ENCODE results near the gene PIGT. TPM values are rescaled to one million over a fixed set of nuclear protein-coding genes. Genes with fewer than 3 reads are reported as not detected.

PIGT gene
- total RNA-seq, 1 experiment from 2014 or later = 73.9 TPM

GRCh38 chr20:45407067-45407745 is 8.7 kb upstream of the PIGT start:
- Histone ChIP-seq H3K4me1 (ENCODE audit: insufficient read depth, low read length) (peaks cover 3% of the 10 kb centered on the region; the same call in 1 of the 2 replicates), H3K4me2 (ENCODE audit: insufficient read depth, insufficient read length, low read length) (peak overlapping the region; percentile 97), H3K23me2 (ENCODE audit: insufficient read length, low read depth, low read length, poor library complexity, severe bottlenecking) (peaks cover 21% of the 10 kb centered on the region), H2BK12ac (ENCODE audit: insufficient read length, low read depth, low read length) (no peak overlapping the region), H4K8ac (replicated peaks; ENCODE audit: insufficient read length, low read depth, low read length) (no peak overlapping the region), H3K14ac (ENCODE audit: insufficient read depth, low read length) (peak overlapping the region; percentile 96), H2AK5ac (ENCODE audit: insufficient read length, low read length) (no peak overlapping the region), H3K9me3 (ENCODE audit: control insufficient read depth, low read depth, low read length) (no peaks in the 10 kb centered on the region), H3K56ac (ENCODE audit: insufficient read length, low read depth, low read length) (no peak overlapping the region), H2BK120ac (ENCODE audit: low read depth, low read length, poor library complexity, severe bottlenecking) (no peak overlapping the region), H3K4ac (ENCODE audit: low read depth, low read length) (no peak overlapping the region), H3K23ac (ENCODE audit: insufficient read length, low read depth, low read length) (no peak overlapping the region), H4K5ac (ENCODE audit: insufficient read length, low read depth, low read length) (no peak overlapping the region), H4K91ac (ENCODE audit: insufficient read length, low read depth, low read length) (no peak overlapping the region), H3K79me1 (ENCODE audit: insufficient read depth, low read depth, low read length, poor library complexity, severe bottlenecking) (no peaks in the 10 kb centered on the region), H2AFZ (ENCODE audit: low read length) (no peak overlapping the region), H3K27me3 (ENCODE audit: insufficient read depth, low read length) (peaks cover 4% of the 10 kb centered on the region; the same call in 1 of the 2 replicates), H3K27ac (ENCODE audit: insufficient read length, low read depth, low read length) (no peak overlapping the region), H3K9ac (ENCODE audit: extremely low read depth, insufficient read length, low read length) (peak overlapping the region; percentile 90), H3K18ac (ENCODE audit: insufficient read length, low read depth, low read length) (peak overlapping the region; percentile 95), H3K79me2 (ENCODE audit: insufficient read depth, low read length) (no peaks in the 10 kb centered on the region), H3T11ph (ENCODE audit: low read length) (no peak overlapping the region), H2BK15ac (ENCODE audit: low read depth, low read length) (no peak overlapping the region), H2BK20ac (ENCODE audit: low read depth, low read length, poor library complexity, severe bottlenecking) (no peak overlapping the region), H4K20me1 (ENCODE audit: control insufficient read depth, insufficient read depth, insufficient read length) (no peaks in the 10 kb centered on the region), H2BK5ac (ENCODE audit: insufficient read length, low read length) (no peak overlapping the region)
- Mint-ChIP-seq H3K4me3 (peak overlapping the region; percentile 88 to 92), H3K9me3 (0 out of 5 replicates have a peak, but pooled peaks cover 0 to 2% of the 10 kb centered on the region in 2 experiments), H3K27ac (peak overlapping the region in 1 of 3 experiments; percentile 40; a peak in 1 of 7 replicates), H3K4me1 (peaks cover 12 to 15% of the 10 kb centered on the region in 2 experiments), H3K36me3 (ENCODE audit: insufficient read depth in 1 of 3, low read depth in 3 of 3) (peaks cover 9 to 22% (median 16%) of the 10 kb centered on the region in 3 experiments; a peak in 6 of 7 replicates), H3K27me3 (ENCODE audit: low read depth) (peaks cover 36% of the 10 kb centered on the region)
- peak; percentile 52 for DNase-seq
- no peak for TF ChIP-seq CTCF (conservative IDR thresholded peaks at IDR 0.05)
- no CpG with 5 or more reads among the region's 30 CpGs for WGBS (ENCODE audit: extremely low coverage, insufficient read length, low lambda C conversion rate)

Measured in H9 (cell line).